ENCODE measurements around the gene SMIM3.

The SMIM3 gene

GRCh38 chr5:150774145-150774544 is 4.4 kb upstream of the SMIM3 start:
- Histone ChIP-seq H3K27me3 (ENCODE audit: control insufficient read depth, insufficient read depth, low read length) (no peaks in the 10 kb centered on the region), H3K4me3 (ENCODE audit: low read length) (no peak overlapping the region), H3K36me3 (ENCODE audit: control insufficient read depth, insufficient read depth, low read length) (no peaks in the 10 kb centered on the region), H3K4me1 (ENCODE audit: control insufficient read depth, insufficient read depth, low read length) (peaks cover 8% of the 10 kb centered on the region), H3K27ac (ENCODE audit: low read depth, low read length) (no peak overlapping the region), H3K9ac (ENCODE audit: low read length) (no peak overlapping the region)

DNA sequence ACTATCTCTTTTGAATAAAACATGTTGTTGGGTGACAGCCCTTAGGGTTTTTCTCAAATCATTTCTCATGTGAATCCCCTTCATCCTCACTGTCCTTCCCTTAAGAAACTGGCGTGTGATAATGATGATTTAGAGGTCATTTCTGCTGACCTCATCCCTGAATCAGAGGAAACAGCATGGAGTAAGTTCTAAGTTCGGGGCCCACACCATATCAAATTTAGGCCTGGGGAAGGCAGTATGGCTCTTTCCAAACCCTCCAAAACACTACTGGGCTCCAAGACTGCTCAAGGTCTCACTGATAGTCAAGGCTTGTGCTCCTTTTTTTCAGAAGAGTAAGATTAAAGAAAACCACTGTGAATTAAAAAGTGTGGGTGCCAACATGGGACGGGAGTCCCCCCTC is 872 bp upstream of the SMIM3 start:
- peak overlapping the region; percentile 78 for H3K9ac ChIP-seq (ENCODE audit: low read length)
- H3K36me3 ChIP-seq (ENCODE audit: control insufficient read depth, insufficient read depth, low read length): no peaks in the 10 kb centered on the region
- H3K27me3 ChIP-seq (ENCODE audit: control insufficient read depth, insufficient read depth, low read length): no peaks in the 10 kb centered on the region
- H3K4me3 ChIP-seq (ENCODE audit: low read length): peak overlapping the region; percentile 85
- peaks cover 35% of the 10 kb centered on the region for H3K4me1 ChIP-seq (ENCODE audit: control insufficient read depth, insufficient read depth, low read length)
- peak overlapping the region; percentile 91 for H3K27ac ChIP-seq (ENCODE audit: low read depth, low read length)

GRCh38 chr5:150778088-150778516 is 455 bp upstream of the SMIM3 start:
- Histone ChIP-seq H3K4me3 (ENCODE audit: low read length) (peak overlapping the region; percentile 85), H3K4me1 (ENCODE audit: control insufficient read depth, insufficient read depth, low read length) (peaks cover 39% of the 10 kb centered on the region), H3K27me3 (ENCODE audit: control insufficient read depth, insufficient read depth, low read length) (no peaks in the 10 kb centered on the region), H3K27ac (ENCODE audit: low read depth, low read length) (peak overlapping the region; percentile 91), H3K36me3 (ENCODE audit: control insufficient read depth, insufficient read depth, low read length) (no peaks in the 10 kb centered on the region), H3K9ac (ENCODE audit: low read length) (peak overlapping the region; percentile 78)

DNA sequence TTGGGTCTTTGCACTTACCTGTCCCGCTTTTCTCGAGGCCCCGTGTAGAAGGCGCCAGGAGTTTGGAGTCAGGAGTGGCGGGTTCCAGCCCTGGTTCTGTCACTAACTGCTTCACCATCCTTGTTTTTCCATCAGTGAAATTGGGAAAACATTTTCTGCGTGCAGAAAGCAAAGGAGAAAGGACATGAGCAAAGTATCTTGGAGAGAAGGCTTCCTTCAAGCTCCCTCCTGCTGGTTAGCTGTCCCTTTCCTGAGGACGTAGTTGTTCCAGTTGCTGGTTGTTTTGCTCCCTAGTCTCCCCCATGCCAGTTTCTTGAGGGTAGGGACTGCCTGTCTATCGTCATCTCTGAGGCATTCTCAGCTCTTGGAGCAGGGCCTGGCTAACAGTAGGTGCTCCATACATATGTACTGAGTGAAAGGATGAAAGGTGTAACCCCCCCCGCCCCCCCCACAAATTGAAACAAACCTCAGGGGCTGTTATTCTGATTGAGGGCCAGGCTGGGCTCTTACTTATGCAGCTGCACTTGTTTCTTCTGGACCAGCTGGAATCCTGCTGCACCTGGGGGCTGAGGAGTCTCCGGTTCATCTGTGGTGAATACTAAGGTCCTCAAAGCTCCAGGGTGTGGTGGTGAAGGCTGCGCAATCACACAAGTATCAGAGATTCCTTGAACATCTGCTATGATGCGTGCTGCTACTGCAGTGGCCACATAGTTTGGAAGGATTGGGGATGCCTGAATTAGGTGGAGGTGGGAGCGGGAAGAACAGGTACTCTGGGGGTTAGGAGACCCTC is 1.0 kb downstream of the SMIM3 start:
- Histone ChIP-seq H3K4me3 (ENCODE audit: low read length) (peak overlapping the region; percentile 85), H3K36me3 (ENCODE audit: control insufficient read depth, insufficient read depth, low read length) (no peaks in the 10 kb centered on the region), H3K27me3 (ENCODE audit: control insufficient read depth, insufficient read depth, low read length) (no peaks in the 10 kb centered on the region), H3K9ac (ENCODE audit: low read length) (no peak overlapping the region), H3K27ac (ENCODE audit: low read depth, low read length) (peak overlapping the region; percentile 91), H3K4me1 (ENCODE audit: control insufficient read depth, insufficient read depth, low read length) (peaks cover 43% of the 10 kb centered on the region)

DNA sequence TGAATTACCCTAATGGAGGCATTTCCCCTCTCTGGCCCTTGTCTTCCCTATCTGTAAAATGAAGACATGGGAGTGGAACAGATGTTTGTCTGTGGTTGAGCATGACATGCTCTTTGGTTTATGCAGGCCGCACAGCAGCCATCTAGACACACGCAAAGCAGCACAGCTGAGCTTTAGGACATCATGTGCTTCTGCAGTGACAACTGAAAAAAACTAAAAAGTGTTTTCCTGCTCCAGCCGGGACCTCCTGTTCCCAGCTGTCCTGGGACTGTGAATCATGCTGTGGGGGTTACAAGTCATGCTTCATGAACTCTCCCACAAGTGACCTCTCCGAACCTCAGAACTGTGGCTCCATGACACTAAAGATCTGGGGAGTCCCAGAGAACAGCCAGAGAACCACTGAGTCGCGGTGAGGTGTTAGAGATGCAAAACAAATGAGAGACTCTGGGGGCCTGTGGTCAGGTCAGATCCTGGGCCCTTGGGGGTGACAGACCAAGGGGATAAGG is 1.7 kb downstream of the SMIM3 start:
- H3K36me3 ChIP-seq (ENCODE audit: control insufficient read depth, insufficient read depth, low read length): no peaks in the 10 kb centered on the region
- no peak overlapping the region for H3K9ac ChIP-seq (ENCODE audit: low read length)
- peak overlapping the region; percentile 82 for H3K27ac ChIP-seq (ENCODE audit: low read depth, low read length)
- H3K4me1 ChIP-seq (ENCODE audit: control insufficient read depth, insufficient read depth, low read length): peaks cover 43% of the 10 kb centered on the region
- H3K4me3 ChIP-seq (ENCODE audit: low read length): peak overlapping the region; percentile 85
- no peaks in the 10 kb centered on the region for H3K27me3 ChIP-seq (ENCODE audit: control insufficient read depth, insufficient read depth, low read length)

DNA sequence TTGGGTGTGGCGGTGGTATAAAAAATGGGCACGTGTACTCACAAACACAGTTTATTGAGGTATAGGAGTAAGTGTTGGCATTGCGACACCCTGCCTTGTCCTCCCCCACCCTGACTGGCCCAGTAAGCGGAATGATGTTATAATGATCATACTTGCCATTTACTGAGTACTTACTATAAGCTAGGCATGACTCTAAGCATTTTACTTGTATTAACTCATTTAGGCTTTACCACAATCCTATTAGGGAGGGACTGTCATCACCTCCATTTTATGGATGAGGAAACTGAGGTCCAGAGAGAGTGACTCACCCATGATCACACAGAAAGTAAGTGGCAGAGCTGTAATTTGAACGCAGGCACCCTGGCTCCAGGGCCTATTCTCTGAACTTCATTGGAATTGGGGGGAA is 2.3 kb downstream of the SMIM3 start:
- H3K27ac ChIP-seq (ENCODE audit: low read depth, low read length): peak overlapping the region; percentile 82
- H3K4me3 ChIP-seq (ENCODE audit: low read length): peak overlapping the region; percentile 85
- no peaks in the 10 kb centered on the region for H3K36me3 ChIP-seq (ENCODE audit: control insufficient read depth, insufficient read depth, low read length)
- no peaks in the 10 kb centered on the region for H3K27me3 ChIP-seq (ENCODE audit: control insufficient read depth, insufficient read depth, low read length)
- H3K4me1 ChIP-seq (ENCODE audit: control insufficient read depth, insufficient read depth, low read length): peaks cover 43% of the 10 kb centered on the region
- no peak overlapping the region for H3K9ac ChIP-seq (ENCODE audit: low read length)

DNA sequence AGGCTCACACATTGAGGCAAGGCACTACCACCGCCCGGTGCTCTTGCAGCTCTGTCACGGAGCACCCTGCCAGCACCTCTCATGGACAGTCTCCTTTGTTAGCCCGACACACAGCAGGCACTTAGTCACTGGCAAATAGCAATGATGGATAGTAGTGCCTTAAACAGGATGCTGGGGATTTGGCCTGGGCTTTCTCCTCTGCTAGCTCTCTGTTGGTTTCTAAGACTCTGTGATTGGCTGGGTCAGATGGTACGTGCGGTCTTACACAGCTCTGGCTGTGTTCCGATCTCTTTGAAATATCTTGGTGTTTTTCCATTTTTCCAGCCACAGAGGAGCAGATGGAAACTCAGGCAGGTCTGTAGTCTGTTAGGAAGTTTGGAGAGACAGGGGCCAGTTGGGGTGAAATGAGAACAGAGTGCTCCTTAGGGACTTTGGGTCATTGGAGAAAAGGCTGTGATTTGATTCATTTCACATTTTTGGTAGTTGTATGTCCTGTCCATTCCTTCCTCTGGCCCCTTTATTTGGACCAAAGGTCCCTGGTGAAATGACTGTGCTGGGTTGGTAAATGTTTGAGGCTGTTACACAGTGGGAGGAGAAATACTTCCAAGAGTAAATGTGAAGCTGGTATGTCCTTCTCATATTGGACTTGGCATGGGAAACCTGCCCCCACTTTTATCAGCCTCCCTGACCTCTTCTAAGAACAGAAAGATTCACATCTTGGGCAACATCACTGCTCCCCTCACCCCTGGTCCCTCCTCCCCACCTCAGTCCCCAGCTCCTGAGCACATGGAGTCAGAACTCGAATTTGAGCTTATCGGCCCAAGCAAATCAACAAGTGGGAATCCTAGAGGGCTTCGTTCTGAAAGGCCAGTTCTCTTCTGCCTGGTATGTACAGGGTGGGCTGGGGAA is 3.4 kb downstream of the SMIM3 start:
- Histone ChIP-seq H3K4me1 (ENCODE audit: control insufficient read depth, insufficient read depth, low read length) (peaks cover 43% of the 10 kb centered on the region), H3K27ac (ENCODE audit: low read depth, low read length) (peak overlapping the region; percentile 82), H3K27me3 (ENCODE audit: control insufficient read depth, insufficient read depth, low read length) (no peaks in the 10 kb centered on the region), H3K36me3 (ENCODE audit: control insufficient read depth, insufficient read depth, low read length) (no peaks in the 10 kb centered on the region), H3K9ac (ENCODE audit: low read length) (no peak overlapping the region), H3K4me3 (ENCODE audit: low read length) (peak overlapping the region; percentile 16)

- H3K27me3 ChIP-seq (ENCODE audit: control insufficient read depth, insufficient read depth, low read length): no peaks in the 10 kb centered on the region
- H3K4me1 ChIP-seq (ENCODE audit: control insufficient read depth, insufficient read depth, low read length): peaks cover 40% of the 10 kb centered on the region
- H3K27ac ChIP-seq (ENCODE audit: low read depth, low read length): peak overlapping the region; percentile 82
- no peaks in the 10 kb centered on the region for H3K36me3 ChIP-seq (ENCODE audit: control insufficient read depth, insufficient read depth, low read length)
- peak overlapping the region; percentile 43 for H3K9ac ChIP-seq (ENCODE audit: low read length)
- H3K4me3 ChIP-seq (ENCODE audit: low read length): peak overlapping the region; percentile 47
These were observed 4.3 kb downstream of the SMIM3 start for GRCh38 chr5:150782850-150783249.

GRCh38 chr5:150783422-150783928 is 4.9 kb downstream of the SMIM3 start:
- peaks cover 35% of the 10 kb centered on the region for H3K4me1 ChIP-seq (ENCODE audit: control insufficient read depth, insufficient read depth, low read length)
- H3K27ac ChIP-seq (ENCODE audit: low read depth, low read length): peak overlapping the region; percentile 82
- H3K36me3 ChIP-seq (ENCODE audit: control insufficient read depth, insufficient read depth, low read length): no peaks in the 10 kb centered on the region
- H3K27me3 ChIP-seq (ENCODE audit: control insufficient read depth, insufficient read depth, low read length): no peaks in the 10 kb centered on the region
- H3K4me3 ChIP-seq (ENCODE audit: low read length): no peak overlapping the region
- H3K9ac ChIP-seq (ENCODE audit: low read length): peak overlapping the region; percentile 43

DNA sequence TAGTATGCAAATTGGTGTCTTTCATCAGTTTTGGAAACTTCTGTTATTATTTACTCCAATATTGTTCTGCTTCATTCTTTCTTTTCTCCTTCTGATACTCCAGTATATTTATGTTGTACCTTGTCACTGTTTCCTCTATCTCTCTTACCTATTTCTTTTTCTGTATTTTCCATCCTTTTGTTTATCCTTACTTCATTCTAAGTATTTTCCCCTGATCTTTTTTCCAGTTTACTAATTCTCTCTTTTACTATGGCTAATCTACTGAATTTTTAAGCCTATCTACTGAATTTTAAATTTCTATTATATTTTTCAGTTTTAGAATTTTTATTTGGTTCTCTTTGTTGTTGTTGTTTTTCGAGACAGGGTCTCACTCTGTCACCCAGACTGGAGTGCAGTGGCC is 7.4 kb downstream of the SMIM3 start:
- peak overlapping the region; percentile 13 for H3K27ac ChIP-seq (ENCODE audit: low read depth, low read length)
- no peaks in the 10 kb centered on the region for H3K36me3 ChIP-seq (ENCODE audit: control insufficient read depth, insufficient read depth, low read length)
- no peaks in the 10 kb centered on the region for H3K27me3 ChIP-seq (ENCODE audit: control insufficient read depth, insufficient read depth, low read length)
- peaks cover 30% of the 10 kb centered on the region for H3K4me1 ChIP-seq (ENCODE audit: control insufficient read depth, insufficient read depth, low read length)
- H3K9ac ChIP-seq (ENCODE audit: low read length): no peak overlapping the region
- H3K4me3 ChIP-seq (ENCODE audit: low read length): no peak overlapping the region

DNA sequence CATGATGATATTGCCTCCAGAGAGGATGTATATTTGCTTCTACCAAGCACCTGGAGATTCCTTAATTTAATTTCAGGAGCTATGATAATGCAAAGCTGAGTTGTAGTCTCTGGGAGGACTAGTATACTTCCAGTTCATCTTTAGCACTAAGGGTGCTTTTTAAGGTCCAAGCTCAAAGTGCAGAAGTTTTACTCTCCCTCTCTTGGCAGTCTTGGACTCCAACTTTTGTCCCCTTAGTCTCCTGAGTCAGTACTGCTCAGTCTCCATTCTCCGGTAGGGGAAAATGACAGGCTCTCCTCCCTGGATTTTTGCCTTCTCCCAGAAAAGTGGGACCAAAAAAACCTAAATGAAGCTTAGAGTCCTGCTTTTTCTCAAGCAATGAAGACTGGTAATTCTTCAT is 8.3 kb downstream of the SMIM3 start:
- Histone ChIP-seq H3K4me1 (ENCODE audit: control insufficient read depth, insufficient read depth, low read length) (peaks cover 20% of the 10 kb centered on the region), H3K36me3 (ENCODE audit: control insufficient read depth, insufficient read depth, low read length) (no peaks in the 10 kb centered on the region), H3K27me3 (ENCODE audit: control insufficient read depth, insufficient read depth, low read length) (no peaks in the 10 kb centered on the region)

GRCh38 chr5:150787656-150788055 is 9.1 kb downstream of the SMIM3 start:
- no peak overlapping the region for H3K4me3 ChIP-seq (ENCODE audit: low read length)
- H3K27ac ChIP-seq (ENCODE audit: low read depth, low read length): no peak overlapping the region
- peaks cover 14% of the 10 kb centered on the region for H3K4me1 ChIP-seq (ENCODE audit: control insufficient read depth, insufficient read depth, low read length)
- no peaks in the 10 kb centered on the region for H3K36me3 ChIP-seq (ENCODE audit: control insufficient read depth, insufficient read depth, low read length)
- no peak overlapping the region for H3K9ac ChIP-seq (ENCODE audit: low read length)
- no peaks in the 10 kb centered on the region for H3K27me3 ChIP-seq (ENCODE audit: control insufficient read depth, insufficient read depth, low read length)

More for the DNA sequence above, 8.3 kb downstream of the SMIM3 start:
- no peak overlapping the region for H3K27ac ChIP-seq (ENCODE audit: low read depth, low read length)
- H3K4me3 ChIP-seq (ENCODE audit: low read length): no peak overlapping the region
- no peak overlapping the region for H3K9ac ChIP-seq (ENCODE audit: low read length)

Measured in rectal smooth muscle tissue (tissue), 1 donor.